Kidney (tissue), 14 donors: ENCODE measurements around the gene GPR107. TPM values are rescaled to one million over a fixed set of nuclear protein-coding genes. Genes with fewer than 3 reads are reported as not detected.

Source experiments
- DNase-seq, 5 donors: peaks; one replicate each; pipeline ENCODE4 v3.0.0-alpha.2; 2013 to 2020
- FAIRE-seq: peaks from 2 replicates; lab custom pipeline; 2012; peaks lifted over from hg19 to GRCh38; lab: Jason Lieb, UNC
- H3K27ac ChIP-seq, 2 donors: one replicate each; pipeline ENCODE4 v1.7.0; 2013; ENCODE audit warnings: low read depth in 2 of 2, low read length in 2 of 2, inconsistent platforms in 1 of 2
- H3K27me3 ChIP-seq: one replicate; pipeline ENCODE4 v1.7.1; 2013; ENCODE audit warnings: low read length, inconsistent platforms; ENCODE audit not compliant: control insufficient read depth, insufficient read depth
- H3K36me3 ChIP-seq, 3 donors: one replicate each; pipeline versions ENCODE4 v1.7.0 to v1.7.1; 2013; ENCODE audit warnings: low read length in 3 of 3, control low read depth in 1 of 3, inconsistent platforms in 1 of 3; ENCODE audit not compliant: insufficient read depth in 3 of 3, control insufficient read depth in 2 of 3
- H3K4me1 ChIP-seq, 3 donors: one replicate each; pipeline versions ENCODE4 v1.7.0 to v1.7.1; 2013; ENCODE audit warnings: low read length in 3 of 3, inconsistent platforms in 1 of 3, low read depth in 1 of 3; ENCODE audit not compliant: control insufficient read depth in 2 of 3, insufficient read depth in 2 of 3
- H3K4me3 ChIP-seq, 3 donors: one replicate each; pipeline versions ENCODE4 v1.7.0 to v1.8.1; 2013; ENCODE audit warnings: low read length in 3 of 3, control low read depth in 1 of 3, inconsistent platforms in 1 of 3
- H3K9ac ChIP-seq, 3 donors: one replicate each; pipeline versions ENCODE4 v1.7.0 to v1.7.1; 2013; ENCODE audit warnings: low read length in 3 of 3, control low read depth in 1 of 3, inconsistent platforms in 1 of 3
- H3K9me3 ChIP-seq, 3 donors: one replicate each; pipeline versions ENCODE4 v1.7.0 to v1.7.1; 2013; ENCODE audit warnings: low read length in 3 of 3, control low read depth in 1 of 3, inconsistent platforms in 1 of 3; ENCODE audit not compliant: control insufficient read depth in 2 of 3, insufficient read depth in 1 of 3
- intact Hi-C: fragments of 100-400 bp; cut with DNase I; formaldehyde crosslinking; loops from one replicate; pipeline ENCODE4 v1.11.1; 2022
- polyA plus RNA-seq: library from polyadenylated mRNA; stranded (reverse); fragments of 350-450 nt; fragmentation: Illumina TruSeq; extraction: RNeasy Lipid Tissue Mini Kit (QIAGEN cat#74804); gene quantifications from one replicate; pipeline ENCODE4 v1.2.3, GENCODE V29; 2014; ENCODE audit warnings: low read depth, low replicate concordance; ENCODE audit not compliant: insufficient read depth
- total RNA-seq: library from RNA; stranded (reverse); fragmentation: NEBNext Ultra II Directional; extraction: Animal tissue kit (Norgen Biotek cat#: 25700); gene quantifications from one replicate; pipeline ENCODE4 v1.2.1, GENCODE V29; 2021
- TF ChIP-seq, protein P1 (sequence below): IDR thresholded peaks from 3 replicates; pipeline ENCODE4 v1.5.1; 2012; ENCODE audit warnings: mild to moderate bottlenecking, moderate library complexity, borderline replicate concordance; ENCODE audit not compliant: insufficient read depth; ENCODE audit errors: extremely low read depth
- donor health status: control.
- donor health status: control.
- donor health status: control.
- donor health status: control.
- donor health status: control.
- donor health status: DM: yes; HTN: yes; CAD: no.
- donor health status: Normal renal cell carcinoma (clear cell type).

Gene GPR107
- total and polyA plus RNA-seq, 2 donors from 2014 or later = 18.0 to 45.6 TPM

DNA sequence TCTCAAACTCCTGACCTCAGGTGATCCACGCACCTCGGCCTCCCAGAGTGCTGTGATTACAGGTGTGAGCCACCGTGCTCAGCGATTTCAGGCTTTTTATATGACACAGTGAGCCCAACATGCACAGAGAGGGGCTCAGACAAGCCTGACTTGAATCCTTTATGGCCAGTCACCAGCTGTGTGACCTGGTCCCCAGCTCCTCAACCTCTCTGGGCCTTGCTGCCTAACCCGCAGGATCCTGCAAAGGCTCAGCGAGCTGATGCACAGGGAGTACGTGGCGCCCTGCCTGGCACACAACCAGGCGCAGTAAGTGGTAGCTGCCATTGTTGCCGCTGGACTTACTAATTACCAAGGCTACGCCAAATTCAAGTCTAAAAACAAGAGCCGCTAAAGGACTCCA is 101.9 kb downstream of the GPR107 start:
- no peaks in the 10 kb centered on the region for H3K9me3 ChIP-seq
- H3K27me3 ChIP-seq = no peaks in the 10 kb centered on the region
- no peak overlapping the region for H3K4me3 ChIP-seq
- H3K27ac ChIP-seq = no peak overlapping the region
- no peak for DNase-seq
- TF ChIP-seq, protein P1, sequence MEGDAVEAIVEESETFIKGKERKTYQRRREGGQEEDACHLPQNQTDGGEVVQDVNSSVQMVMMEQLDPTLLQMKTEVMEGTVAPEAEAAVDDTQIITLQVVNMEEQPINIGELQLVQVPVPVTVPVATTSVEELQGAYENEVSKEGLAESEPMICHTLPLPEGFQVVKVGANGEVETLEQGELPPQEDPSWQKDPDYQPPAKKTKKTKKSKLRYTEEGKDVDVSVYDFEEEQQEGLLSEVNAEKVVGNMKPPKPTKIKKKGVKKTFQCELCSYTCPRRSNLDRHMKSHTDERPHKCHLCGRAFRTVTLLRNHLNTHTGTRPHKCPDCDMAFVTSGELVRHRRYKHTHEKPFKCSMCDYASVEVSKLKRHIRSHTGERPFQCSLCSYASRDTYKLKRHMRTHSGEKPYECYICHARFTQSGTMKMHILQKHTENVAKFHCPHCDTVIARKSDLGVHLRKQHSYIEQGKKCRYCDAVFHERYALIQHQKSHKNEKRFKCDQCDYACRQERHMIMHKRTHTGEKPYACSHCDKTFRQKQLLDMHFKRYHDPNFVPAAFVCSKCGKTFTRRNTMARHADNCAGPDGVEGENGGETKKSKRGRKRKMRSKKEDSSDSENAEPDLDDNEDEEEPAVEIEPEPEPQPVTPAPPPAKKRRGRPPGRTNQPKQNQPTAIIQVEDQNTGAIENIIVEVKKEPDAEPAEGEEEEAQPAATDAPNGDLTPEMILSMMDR = no peak
- FAIRE-seq = no peak
- H3K9ac ChIP-seq = no peak overlapping the region
- intact Hi-C loops = no loop called here
- H3K36me3 ChIP-seq = no peaks in the 10 kb centered on the region
- no peaks in the 10 kb centered on the region for H3K4me1 ChIP-seq

GRCh38 chr9:130156672-130157071 is 103.0 kb downstream of the GPR107 start:
- no peaks in the 10 kb centered on the region for H3K9me3 ChIP-seq
- no peaks in the 10 kb centered on the region for H3K4me1 ChIP-seq
- H3K36me3 ChIP-seq = no peaks in the 10 kb centered on the region
- peak in 1 of 5 donors; percentile 48 for DNase-seq
- no peak overlapping the region for H3K9ac ChIP-seq
- H3K4me3 ChIP-seq = no peak overlapping the region
- TF ChIP-seq, protein P1 = peak; percentile 38
- intact Hi-C loops = no loop called here
- no peak overlapping the region for H3K27ac ChIP-seq
- no peak for FAIRE-seq
- no peaks in the 10 kb centered on the region for H3K27me3 ChIP-seq

- Histone ChIP-seq H3K36me3 (no peaks in the 10 kb centered on the region), H3K9ac (no peak overlapping the region), H3K27ac (no peak overlapping the region), H3K9me3 (no peaks in the 10 kb centered on the region), H3K4me3 (no peak overlapping the region), H3K27me3 (no peaks in the 10 kb centered on the region), H3K4me1 (no peaks in the 10 kb centered on the region)
- TF ChIP-seq, protein P1 = no peak
- intact Hi-C loops = no loop called here
- DNase-seq = no peak
- FAIRE-seq = no peak
Measured at GRCh38 chr9:130157079-130157478, 103.4 kb downstream of the GPR107 start.

DNA sequence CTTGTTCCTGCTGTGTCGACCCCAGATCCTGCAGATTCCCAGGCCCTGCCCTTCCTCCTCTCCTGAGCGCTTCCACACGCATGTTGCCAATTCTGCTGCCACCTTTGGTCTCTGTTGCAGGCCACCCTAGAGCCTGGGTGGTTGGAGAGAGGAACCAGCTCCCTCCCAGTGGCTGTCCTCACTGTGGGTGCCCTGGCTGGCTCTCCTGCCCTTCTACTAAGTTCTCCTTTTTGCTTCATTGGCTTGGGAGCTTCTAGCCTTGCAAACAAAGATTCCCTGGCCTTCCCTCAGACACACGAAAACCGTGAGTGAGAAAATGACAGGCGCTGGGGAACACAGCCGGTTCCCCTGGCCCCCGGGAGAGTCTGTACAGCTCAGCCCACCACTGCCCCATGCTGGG is 104.3 kb downstream of the GPR107 start:
- intact Hi-C loops = no loop called here
- H3K27ac ChIP-seq = no peak overlapping the region
- H3K36me3 ChIP-seq = no peaks in the 10 kb centered on the region
- no peaks in the 10 kb centered on the region for H3K4me1 ChIP-seq
- DNase-seq = no peak
- no peak overlapping the region for H3K9ac ChIP-seq
- H3K27me3 ChIP-seq = no peaks in the 10 kb centered on the region
- no peak overlapping the region for H3K4me3 ChIP-seq
- no peak for FAIRE-seq
- TF ChIP-seq, protein P1 = no peak
- no peaks in the 10 kb centered on the region for H3K9me3 ChIP-seq
